Renal pelvis (tissue), 4 donors: ENCODE measurements around the gene NCOA1. TPM values are rescaled to one million over a fixed set of nuclear protein-coding genes. Genes with fewer than 3 reads are reported as not detected.

ENCODE experiments used
- DNase-seq: peaks from one replicate; pipeline ENCODE4 v3.0.0-alpha.2; 2013
- polyA plus RNA-seq, 3 donors: library from polyadenylated mRNA; unstranded; fragments of 120-200 nt; gene quantifications; one replicate each; pipeline ENCODE4 v1.2.1, GENCODE V29; 2013; ENCODE audit not compliant: insufficient read length in 3 of 3

Gene NCOA1
- polyA plus RNA-seq, 3 donors: 42.1 to 43.5 (median 42.9) TPM

GRCh38 chr2:24682304-24682703 lies 191.2 kb downstream of the NCOA1 start:
- DNase-seq: peak; percentile 10

- DNase-seq: no peak
These were observed 192.4 kb downstream of the NCOA1 start for GRCh38 chr2:24683408-24683807.

DNA sequence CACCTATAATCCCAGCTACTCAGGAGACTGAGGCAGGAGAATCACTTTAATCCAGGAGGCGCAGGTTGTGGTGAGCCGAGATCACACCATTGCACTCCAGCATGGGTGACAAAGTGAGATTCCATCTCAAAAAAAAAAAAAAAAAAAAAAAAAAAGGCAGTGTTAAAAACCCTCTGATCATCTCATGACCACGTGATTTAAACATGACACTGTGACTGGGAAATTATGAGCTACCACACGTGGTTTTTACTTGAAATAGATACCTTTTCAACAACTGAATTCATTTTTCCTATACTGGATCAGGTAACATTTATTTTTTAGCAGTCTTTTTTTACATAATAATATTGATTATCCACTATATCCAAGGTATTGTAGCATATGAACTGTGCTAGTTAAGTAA lies 199.5 kb downstream of the NCOA1 start:
- no peak for DNase-seq

GRCh38 chr2:24691806-24692205 lies 200.8 kb downstream of the NCOA1 start:
- DNase-seq: no peak

- DNase-seq: no peak
These were observed 206.7 kb downstream of the NCOA1 start for GRCh38 chr2:24697792-24698191.

DNA sequence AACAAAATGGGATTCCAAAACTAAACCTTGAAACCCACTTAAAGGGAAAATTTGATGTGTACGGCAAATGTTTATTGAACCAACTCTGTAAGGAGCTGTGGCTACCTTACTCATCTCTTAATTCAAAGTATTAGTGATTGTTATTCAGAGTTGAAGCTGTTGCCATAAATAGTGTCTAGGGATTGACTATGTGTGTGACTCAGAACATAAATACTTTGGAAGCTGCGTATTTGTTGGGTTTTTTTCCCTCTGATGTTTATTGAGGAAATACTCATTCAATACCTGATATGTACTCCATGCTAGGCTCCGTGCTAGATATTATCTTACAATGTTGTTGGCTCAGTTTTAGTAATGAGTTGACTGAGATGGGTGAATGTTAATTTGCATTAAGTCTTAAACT lies 211.7 kb downstream of the NCOA1 start:
- no peak for DNase-seq

GRCh38 chr2:24704692-24705091 lies 213.6 kb downstream of the NCOA1 start:
- no peak for DNase-seq

- DNase-seq: no peak
These were observed 216.1 kb downstream of the NCOA1 start for GRCh38 chr2:24707143-24707542.

GRCh38 chr2:24708537-24709152 lies 217.6 kb downstream of the NCOA1 start:
- no peak for DNase-seq

DNA sequence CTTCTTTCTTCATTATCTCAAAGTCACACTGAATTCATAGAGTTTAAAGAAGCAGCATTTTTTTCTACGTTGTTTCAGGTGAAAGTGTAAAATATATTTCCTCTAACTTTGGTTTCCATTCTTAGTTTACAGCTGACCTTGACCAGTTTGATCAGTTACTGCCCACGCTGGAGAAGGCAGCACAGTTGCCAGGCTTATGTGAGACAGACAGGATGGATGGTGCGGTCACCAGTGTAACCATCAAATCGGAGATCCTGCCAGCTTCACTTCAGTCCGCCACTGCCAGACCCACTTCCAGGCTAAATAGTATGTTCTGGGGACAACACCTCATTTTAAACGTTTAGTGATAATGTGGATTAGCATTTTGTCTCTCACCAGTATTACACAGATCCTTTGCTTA lies 219.8 kb downstream of the NCOA1 start:
- no peak for DNase-seq

DNA sequence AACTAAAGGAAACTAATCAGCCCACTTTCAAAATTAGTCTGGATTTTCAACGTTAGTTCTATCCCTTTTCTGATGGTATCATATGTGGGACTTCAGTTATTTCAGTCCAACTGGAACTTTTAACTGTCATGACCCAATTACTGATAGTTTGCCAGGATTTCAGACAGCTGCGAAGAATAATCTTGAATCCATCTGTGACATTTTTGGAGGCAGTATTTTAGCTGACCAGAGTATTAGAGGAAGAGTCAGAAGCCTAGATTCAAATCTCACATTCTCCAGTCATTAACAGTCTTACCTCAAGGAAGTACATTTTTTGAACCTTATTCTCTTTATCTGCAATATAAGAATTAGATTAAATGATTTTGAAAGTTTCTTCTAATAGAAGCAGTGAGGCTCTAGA lies 220.8 kb downstream of the NCOA1 start:
- peak; percentile 37 for DNase-seq

DNA sequence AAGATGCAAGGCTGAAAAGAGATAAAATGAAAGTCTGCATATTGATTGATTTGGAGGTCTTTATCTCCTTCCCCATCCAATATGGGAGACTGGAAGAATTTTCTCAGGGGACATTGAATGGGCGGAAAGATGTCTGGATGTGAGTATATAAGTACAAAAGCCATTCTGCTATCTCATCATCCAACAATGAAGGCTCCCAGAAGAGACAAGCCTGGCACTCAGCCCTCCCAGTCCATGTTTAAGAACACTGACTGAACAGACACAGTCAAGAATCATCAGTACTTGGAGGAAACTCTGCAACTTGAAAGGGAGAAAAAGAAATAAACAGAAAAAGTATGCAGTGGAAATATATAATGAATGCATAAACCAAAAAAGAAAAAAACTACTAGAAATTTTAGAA lies 221.2 kb downstream of the NCOA1 start:
- no peak for DNase-seq

DNA sequence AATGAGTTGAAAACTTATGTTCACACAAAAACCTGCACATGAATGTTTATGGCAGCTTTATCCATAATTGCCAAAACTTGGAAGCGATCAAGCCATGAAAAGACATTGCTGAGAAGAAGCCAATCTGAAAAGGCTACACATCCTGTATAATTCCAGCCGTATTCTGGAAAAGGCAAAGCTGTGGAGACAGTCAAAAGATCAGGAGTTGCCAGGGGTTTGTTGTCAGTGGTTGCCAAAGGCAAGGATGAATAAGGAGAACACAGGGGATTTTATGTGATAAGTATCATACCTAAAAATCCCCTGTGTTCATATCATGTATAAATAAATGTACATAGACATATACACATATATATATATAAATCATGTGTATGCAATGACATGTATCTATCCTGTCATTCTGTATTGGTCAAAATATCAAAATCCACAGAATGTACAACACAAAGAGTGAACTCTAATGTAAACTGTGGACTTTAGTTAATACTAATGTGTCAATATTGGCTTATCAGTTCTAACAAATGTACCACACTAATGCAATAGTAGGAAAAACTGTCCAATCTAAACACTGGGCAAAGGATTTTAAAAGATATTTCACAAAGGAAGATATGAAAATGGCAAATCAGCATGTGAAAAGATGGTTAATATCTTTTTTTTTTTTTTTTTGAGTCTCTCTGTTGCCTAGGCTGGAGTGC lies 226.4 kb downstream of the NCOA1 start:
- no peak for DNase-seq

GRCh38 chr2:24720310-24720709 lies 229.3 kb downstream of the NCOA1 start:
- no peak for DNase-seq

DNA sequence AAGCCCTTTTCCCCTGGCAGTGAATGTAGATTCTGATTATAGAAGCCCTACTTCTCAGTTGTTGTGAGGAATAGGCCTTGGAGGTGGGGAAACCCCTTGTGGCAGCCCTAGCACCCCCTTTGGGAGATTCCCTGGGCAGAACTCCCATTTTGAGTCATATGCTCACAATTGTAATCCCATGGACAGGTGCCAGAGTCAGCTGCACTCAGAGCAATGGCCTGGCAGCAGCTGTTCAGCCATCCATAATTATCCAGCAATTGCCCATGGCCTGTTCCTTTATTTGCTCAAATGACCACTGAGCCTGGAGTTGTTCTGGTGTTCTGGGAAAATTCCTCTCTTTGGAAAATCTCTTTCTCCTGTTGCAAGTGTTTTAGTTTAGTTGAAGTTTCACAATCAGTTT lies 230.4 kb downstream of the NCOA1 start:
- no peak for DNase-seq

- no peak for DNase-seq
These were observed 231.2 kb downstream of the NCOA1 start for GRCh38 chr2:24722141-24722790.

- DNase-seq: no peak
These were observed 232.1 kb downstream of the NCOA1 start for GRCh38 chr2:24723191-24723590.

- no peak for DNase-seq
These were observed 232.6 kb downstream of the NCOA1 start for GRCh38 chr2:24723665-24724064.

DNA sequence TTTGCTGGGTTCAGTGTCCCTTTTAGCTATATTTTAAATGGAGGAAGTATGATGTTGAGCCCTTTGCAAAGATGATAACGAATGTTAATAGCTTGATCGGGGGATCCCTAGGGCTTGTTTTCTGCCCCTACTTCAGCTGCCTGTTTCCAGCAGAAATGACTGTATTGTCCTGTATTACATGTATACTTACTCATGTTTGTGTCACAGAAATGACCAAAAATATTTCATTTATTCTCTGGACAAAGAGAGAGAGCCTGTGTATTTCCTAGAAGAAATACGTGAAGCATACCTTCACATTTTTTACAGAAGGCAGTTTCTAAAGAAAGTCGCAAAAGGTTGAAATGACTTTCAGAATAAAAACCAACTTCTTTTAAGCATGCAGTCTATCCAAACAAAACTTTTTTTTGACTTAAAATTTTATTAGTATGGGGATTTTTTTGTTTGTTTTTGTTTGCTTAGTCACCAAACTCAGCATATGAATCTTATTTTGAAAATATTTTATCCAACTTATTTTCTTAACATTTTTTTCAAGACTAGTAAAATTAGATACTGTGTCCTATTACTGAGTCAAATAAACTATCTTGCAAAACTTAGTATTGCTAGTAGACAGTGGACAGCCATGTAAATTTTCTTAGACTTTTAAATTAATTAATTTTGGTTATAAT lies 233.2 kb downstream of the NCOA1 start:
- DNase-seq: no peak

DNA sequence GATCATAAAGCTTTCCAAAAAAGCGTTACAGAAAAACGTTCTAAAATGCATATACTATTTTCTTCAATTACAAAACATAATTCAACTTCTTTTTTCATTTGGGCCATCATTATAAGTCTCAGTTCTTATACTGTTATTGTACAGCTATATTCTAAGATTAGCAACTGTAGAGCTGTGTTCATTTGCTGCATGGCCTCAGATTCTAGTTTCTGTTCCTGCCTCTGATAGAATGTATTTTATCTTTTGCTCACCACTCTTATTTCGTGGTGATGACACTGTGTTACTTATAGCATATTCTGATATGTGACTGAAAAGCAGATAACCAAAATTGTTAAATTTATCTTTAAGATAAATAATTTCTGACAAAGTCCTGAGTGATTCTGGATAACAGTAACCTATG lies 234.9 kb downstream of the NCOA1 start:
- DNase-seq: no peak

GRCh38 chr2:24730481-24730880 lies 239.4 kb downstream of the NCOA1 start:
- no peak for DNase-seq

- DNase-seq: no peak
These were observed 240.0 kb downstream of the NCOA1 start for GRCh38 chr2:24731040-24731439.

GRCh38 chr2:24731923-24732322 lies 240.9 kb downstream of the NCOA1 start:
- DNase-seq: no peak
